GM08714 (cell line): ENCODE measurements around the gene ADPRHL1.
"Not testable (repeated sequence)": the region's sequence is repeated elsewhere in the genome, so short reads cannot be mapped to it uniquely, and the experiment has no call there.

Experiments used
- H3K4me3 ChIP-seq: fragments of 200-500 bp; sonication (Bioruptor generic); 2 replicates; pipeline ENCODE4 v1.5.1; 2014; ENCODE audit warnings: mild to moderate bottlenecking, low read length, inconsistent platforms
- ZNF274 ChIP-seq: IDR thresholded peaks from 2 replicates; pipeline ENCODE4 v1.6.1; 2012; ENCODE audit warnings: mild to moderate bottlenecking, low read depth, low read length

Gene ADPRHL1

DNA sequence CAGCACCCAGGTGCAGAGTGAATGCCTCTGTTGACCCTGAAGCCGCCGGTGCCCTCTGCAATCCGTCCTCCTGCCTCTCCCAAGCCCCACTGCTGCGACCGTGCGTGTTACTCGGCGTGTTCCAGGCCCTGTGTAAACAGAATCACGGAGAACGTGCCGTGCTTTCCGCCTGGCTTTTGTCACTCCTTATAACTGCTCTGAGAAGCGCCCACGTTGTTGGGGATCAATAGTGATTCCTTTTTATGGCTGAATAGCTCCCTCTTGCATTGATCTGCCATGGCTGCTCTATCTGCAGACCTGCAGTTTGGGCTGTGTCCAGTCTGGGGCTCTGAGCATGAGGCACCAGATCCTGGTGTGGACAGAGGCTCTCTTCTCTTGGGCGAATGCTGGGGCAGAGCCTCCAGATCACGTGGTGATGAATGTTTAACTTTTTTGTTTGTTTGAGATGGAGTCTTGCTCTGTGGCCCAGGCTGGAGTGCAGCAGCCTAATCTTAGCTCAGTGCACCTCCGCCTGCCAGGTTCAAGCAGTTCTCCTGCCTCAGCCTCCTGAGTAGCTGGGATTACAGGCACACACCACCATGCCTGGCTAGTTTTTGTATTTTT, 15.8 kb downstream of the ADPRHL1 start:
- TF ChIP-seq ZNF274: no peak

DNA sequence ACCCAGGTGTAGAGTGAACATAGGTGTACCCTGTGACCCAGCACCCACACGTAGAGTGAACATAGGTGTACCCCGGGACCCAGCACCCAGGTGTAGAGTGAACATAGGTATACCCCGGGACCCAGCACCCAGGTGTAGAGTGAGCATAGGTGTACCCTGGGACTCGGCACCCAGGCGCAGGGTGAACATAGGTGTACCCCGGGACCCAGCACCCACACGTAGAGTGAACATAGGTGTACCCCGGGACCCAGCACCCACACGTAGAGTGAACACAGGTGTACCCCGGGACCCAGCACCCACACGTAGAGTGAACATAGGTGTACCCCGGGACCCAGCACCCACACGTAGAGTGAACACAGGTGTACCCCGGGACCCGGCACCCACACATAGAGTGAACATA, 16.4 kb downstream of the ADPRHL1 start:
- H3K4me3 ChIP-seq: not testable (repeated sequence)

More for the DNA sequence above, 15.8 kb downstream of the ADPRHL1 start:
- H3K4me3 ChIP-seq: no peak overlapping the region

DNA sequence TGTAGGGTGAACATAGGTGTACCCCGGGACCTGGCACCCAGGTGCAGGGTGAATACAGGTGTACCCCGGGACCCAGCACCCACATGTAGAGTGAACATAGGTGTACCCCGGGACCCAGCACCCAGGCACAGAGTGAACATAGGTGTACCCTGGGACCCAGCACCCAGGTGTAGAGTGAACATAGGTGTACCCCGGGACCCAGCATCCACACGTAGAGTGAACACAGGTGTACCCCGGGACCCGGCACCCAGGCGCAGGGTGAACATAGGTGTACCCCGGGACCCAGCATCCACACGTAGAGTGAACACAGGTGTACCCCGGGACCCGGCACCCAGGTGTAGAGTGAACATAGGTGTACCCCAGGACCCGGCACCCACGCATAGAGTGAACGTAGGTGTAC, 17.4 kb downstream of the ADPRHL1 start:
- not testable (repeated sequence) for H3K4me3 ChIP-seq

DNA sequence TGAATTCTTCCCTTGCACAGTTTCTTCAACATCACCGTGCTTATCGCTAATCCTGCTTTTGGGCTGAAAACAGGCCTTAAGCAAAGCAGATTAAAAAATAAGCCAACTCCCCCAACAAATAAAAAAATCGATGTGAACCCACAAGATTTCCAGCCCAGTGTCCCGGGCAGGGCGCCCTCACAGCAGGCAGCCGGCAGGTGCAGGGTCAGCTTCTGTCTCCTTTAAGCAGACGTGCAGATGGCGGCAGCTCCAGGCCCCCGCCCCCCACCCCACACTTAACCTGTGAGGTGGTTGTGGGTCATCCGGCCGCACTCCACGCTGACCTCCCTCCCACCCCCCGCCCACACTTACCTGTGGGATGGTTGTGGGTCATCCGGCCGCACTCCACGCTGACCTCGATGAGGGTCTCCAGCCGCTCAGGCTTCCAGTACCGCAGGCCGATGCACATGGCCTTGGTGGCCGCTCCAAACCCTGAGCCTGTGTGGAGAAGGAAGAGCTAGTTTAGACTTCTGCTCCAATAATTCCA, 19.8 kb downstream of the ADPRHL1 start:
- no peak for TF ChIP-seq ZNF274
- H3K4me3 ChIP-seq: no peak overlapping the region

DNA sequence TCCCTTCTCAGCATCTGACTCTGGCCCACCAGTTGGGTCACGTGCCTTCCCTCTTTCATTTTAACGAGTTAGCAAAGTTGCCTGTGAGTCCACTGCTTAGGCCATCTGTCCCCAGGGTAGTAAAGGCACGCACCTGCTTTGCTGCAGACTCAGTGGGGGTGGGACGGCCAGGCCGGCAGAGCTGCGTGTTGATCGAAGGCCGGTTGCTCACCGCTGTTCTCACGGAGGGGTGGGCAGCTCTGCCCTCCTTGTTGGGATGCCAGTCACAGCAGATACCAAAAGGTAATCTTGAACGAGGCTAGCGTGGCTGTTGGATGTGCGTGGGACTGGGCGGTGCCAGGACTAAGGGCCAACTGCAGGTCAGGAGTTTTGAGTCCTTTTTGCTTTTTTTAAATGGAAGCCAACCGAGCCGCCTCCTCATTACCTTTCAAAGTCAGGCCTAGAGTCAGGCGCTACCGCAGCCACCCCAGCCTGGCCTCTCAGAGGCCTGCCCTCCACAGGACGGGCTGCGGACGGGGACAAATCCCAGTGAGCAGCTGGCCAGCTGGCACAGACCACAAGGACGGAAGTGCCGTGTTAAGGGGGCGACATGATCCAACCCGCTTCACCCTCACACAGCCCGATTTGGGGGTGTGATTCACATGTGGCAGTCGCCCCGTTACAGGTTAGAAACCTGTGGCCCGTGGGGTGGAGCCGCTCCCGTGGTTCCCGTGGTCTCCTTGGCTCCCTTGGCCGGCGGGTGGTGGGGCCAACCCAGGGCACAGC, 20.6 kb downstream of the ADPRHL1 start:
- H3K4me3 ChIP-seq: no peak overlapping the region
- TF ChIP-seq ZNF274: no peak

DNA sequence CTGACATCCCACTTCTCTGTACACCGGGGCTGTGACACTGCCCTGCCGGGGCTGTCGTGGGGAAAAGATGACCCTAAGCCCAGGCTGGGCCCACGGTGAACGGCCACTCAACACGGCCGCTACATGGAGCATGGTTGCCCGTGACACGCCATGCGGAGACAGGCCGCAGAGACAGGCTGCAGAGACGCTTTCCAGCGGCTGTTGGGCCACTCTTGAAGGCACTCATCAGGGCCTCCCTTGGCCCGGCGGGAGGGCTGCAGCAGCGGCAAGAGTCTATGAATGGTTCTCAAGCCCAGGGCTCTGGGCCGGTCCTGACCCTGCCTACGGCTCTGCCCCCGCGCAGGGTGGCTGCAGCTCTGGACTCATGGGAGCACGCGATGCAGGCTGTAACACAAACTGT, 22.1 kb downstream of the ADPRHL1 start:
- no peak overlapping the region for H3K4me3 ChIP-seq

DNA sequence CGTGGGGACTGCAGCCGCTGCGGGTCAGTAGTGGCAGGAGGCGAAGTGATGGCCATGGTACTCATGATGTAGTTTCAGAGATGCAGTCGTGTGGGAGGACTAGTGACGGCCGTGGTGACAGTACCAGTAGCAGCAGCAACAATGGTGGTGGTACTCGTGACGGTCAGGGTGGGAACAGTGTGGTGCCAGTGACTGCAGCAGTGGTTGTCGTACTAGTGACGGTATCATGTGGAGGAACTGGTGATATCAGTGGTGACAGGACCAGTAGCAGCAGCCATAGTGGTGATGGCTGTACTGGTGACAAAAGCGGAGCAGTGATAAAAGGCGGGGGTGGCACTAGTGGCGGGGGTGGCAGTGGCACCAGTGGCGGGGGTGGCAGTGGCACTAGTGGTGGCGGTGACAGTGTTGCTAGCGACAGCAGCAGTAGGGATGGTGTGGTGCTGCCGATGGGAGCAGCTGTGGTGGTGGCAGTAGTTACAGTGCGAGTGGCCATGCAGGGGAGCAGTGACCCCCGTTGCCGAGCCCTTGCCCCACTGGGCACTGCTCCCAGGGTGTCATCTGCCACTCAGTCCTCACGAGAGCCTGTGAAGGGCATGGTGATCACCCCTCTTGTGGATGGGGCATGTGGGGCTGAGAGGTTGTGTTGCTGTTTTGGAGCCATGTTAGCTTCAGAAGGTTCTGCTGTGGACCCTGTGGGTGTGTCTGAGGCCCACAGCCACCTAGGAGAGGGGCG, 22.7 kb downstream of the ADPRHL1 start:
- TF ChIP-seq ZNF274: no peak

More for the DNA sequence above, 22.1 kb downstream of the ADPRHL1 start:
- no peak for TF ChIP-seq ZNF274

DNA sequence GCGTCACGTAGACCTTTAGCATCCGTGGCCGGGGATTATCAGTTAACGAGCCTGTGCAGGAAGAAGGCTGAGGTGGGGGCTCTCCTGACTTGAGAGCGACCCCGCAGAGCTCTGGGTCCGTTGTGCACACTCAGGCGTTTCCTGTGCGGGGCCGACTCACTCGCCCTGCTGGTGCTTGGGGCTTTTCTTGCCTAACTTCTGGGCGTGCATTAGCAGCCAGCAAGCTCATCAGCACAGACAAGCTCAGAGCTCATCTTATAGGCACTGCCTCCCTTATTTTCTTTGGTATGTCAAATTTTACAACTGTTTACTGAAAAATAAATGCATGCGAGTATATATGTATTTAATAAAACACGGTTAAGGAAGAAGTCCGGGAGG, 23.7 kb downstream of the ADPRHL1 start:
- TF ChIP-seq ZNF274: no peak
- no peak overlapping the region for H3K4me3 ChIP-seq

More for the DNA sequence above, 22.7 kb downstream of the ADPRHL1 start:
- H3K4me3 ChIP-seq: no peak overlapping the region

DNA sequence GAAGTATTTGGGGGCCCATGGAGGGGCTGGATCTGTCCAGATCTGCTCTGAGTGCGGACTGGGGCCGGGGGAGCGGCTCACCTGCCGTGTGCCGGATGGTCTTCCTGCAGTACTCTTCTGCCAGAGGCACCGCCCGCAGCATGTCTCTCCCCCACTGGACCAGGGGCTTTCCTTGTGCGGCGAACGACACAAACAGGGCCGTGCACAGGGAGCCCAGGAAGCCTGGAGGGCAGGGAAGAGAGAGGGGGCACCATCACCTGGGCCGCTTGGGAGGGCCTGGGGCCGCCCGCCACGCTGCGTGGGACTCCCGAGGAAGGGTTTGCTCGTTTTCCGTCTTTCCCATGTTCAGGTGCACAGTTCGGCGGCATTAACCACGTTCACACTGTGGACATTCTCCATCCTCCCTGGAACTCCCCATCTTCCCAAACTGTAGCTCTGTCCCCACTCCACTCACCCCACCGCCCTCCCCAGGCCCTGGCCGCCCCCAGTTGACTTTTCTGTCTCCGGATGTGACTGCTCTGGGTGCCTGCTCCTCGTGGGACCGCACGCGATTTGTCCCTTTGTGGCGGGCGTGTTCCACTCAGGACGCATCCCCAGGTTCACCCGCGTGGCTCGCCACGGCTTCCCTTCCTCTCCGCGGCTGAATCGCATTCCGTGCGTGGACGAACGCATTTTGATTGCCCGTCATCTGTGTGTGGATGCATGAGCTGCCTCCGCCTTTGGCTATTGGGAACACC, 24.2 kb downstream of the ADPRHL1 start:
- H3K4me3 ChIP-seq: no peak overlapping the region
- TF ChIP-seq ZNF274: no peak

DNA sequence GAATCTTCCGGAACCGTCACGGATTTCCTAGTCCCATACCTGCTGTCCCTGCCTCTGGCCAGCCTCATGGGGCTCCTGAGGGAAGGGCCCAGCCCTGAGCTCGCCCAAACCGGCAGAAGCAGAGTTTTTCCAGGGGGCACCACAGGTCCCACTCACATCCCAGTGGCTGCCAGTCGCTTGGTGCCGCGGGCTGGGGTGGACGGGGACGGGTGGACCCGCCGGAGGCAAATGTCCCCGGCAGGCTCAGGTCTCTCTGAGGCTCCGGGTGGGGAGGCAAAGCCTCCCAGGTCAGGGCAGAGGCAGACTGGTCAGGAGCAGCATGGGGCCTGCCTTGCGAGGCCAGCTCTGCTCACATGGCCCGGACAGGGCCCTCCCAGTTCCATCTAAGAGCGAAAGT, 24.8 kb downstream of the ADPRHL1 start:
- TF ChIP-seq ZNF274: no peak

DNA sequence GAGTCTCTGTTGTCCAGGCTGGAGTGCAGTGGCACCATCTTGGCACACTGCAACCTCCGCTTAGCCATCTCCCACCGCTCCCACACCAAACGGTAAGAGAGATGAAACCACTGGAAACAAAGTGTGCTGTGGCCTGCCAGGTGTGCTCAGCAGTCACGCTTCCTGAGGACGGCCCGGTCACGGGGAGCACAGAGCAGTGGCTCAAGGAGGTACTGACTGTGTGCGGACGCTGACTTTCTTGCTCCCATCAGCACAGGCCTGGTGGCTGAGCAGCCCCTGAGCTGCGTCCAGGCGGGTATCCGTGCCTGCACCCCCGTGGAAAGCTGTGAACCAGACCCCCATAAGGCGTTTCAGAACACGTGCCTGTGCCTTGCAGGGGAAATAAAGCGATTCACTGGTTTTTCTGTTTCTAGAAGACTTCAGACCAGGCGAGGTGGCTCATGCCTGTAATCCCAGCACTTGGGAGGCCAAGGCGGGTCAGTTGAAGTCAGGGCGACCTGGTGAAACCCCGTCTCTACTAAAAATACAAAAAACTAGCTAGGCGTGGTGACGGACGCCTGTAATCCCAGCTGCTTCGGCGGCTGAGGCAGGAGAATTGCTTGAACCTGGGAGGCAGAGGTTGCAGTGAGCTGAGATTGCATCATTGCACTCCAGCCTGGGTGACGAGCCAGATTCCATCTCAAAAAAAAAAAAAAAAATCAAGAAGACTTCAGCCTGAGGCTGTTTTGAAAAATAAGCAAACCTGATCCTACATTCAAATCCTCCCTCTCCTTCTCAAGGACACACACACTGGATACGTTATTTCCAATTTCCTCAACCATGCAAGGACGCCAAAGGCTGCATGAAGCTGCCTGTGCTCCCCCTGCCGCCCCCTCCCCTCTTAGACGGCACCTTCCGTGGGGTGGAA, 25.5 kb downstream of the ADPRHL1 start:
- no peak for TF ChIP-seq ZNF274
- no peak overlapping the region for H3K4me3 ChIP-seq

More for the DNA sequence above, 24.8 kb downstream of the ADPRHL1 start:
- no peak overlapping the region for H3K4me3 ChIP-seq

DNA sequence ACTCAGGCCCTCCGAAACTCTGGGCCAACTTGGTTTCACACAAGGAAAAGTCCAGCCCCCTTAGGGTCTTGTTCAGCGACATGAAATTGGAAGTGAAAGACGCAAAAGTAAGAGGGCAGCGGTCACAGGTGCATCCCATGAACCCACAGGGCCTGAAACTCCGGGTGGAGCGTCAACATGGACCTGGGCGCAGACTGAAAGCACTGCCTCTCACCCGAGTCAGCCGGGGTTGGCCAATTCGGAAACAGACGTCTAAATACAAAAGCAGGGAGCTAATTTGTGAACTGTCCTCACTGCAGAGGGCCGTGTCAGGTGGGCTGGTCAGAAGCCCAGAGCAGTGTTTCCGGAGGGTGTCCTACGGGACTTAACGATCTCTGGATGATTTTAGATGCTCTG, 26.7 kb downstream of the ADPRHL1 start:
- no peak for TF ChIP-seq ZNF274
- no peak overlapping the region for H3K4me3 ChIP-seq

DNA sequence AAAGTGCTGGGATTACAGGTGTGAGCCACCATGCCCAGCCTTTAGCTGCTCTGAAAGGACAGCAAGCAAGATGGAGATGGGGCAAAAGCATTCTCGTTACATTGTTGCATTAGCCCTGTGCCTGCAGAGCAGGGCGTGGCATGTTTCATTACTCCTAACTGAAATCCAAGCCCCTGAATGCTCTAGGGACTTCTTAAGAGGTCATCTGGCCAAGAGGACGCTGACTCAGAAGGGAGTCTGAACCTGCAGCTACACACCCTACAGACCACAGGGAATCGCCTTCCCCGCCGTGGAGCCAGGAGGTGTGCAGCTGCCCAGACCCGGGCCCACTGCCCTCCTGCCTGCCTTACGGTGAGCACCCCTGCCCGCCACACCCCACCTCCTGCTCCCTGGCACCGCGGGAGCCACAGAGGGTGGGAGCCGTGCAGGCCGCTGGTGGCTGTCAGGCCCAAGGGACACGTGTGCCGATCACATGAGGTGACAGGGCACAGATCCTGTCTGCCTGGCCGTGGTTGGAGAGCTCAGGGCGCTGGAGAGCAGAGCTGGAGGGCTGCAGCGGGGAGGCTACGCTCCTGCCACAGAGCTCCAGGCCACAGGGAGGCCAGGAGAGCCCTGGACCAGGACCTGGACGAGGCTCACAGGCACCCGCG, 27.2 kb downstream of the ADPRHL1 start:
- TF ChIP-seq ZNF274: no peak

More for the DNA sequence above, 27.2 kb downstream of the ADPRHL1 start:
- no peak overlapping the region for H3K4me3 ChIP-seq
